Astrocyte (in vitro differentiated cells and primary cell): Measurements from ENCODE around the gene PIP4K2C. TPM values are rescaled to one million over a fixed set of nuclear protein-coding genes. Genes with fewer than 3 reads are reported as not detected.
A peak's percentile ranks its signal among the peaks of the same experiment; 100 is the strongest.

Source experiments
- DNase-seq: peaks from one replicate; pipeline ENCODE4 v3.0.0-alpha.2; 2010; ENCODE audit warnings: low read depth
- FAIRE-seq: peaks from 2 replicates; lab custom pipeline; 2011; peaks lifted over from hg19 to GRCh38; lab: Jason Lieb, UNC
- H2AFZ ChIP-seq: 2 replicates; pipeline ENCODE4 v1.6.0; 2012; ENCODE audit warnings: low read depth, low read length, inconsistent platforms
- H3K27ac ChIP-seq: 2 replicates; pipeline ENCODE4 v1.5.1; 2011; ENCODE audit warnings: low read depth, low read length, inconsistent platforms
- H3K27me3 ChIP-seq: 2 replicates; pipeline ENCODE4 v1.6.0; 2011; ENCODE audit warnings: low read length, inconsistent platforms; ENCODE audit not compliant: insufficient read depth
- H3K36me3 ChIP-seq: 2 replicates; pipeline ENCODE4 v1.5.1; 2011; ENCODE audit warnings: low read length, inconsistent platforms; ENCODE audit not compliant: insufficient read depth
- H3K4me1 ChIP-seq: 2 replicates; pipeline ENCODE4 v1.5.1; 2011; ENCODE audit warnings: low read length, inconsistent platforms; ENCODE audit not compliant: insufficient read depth
- H3K4me2 ChIP-seq: 2 replicates; pipeline ENCODE4 v1.6.0; 2012; ENCODE audit warnings: low read length, inconsistent platforms
- H3K4me3 ChIP-seq: 2 replicates; pipeline ENCODE4 v1.5.1; 2011; ENCODE audit warnings: low read depth, mild to moderate bottlenecking, low read length, inconsistent platforms; ENCODE audit not compliant: insufficient read depth
- H3K79me2 ChIP-seq: 2 replicates; pipeline ENCODE4 v1.6.0; 2012; ENCODE audit warnings: mild to moderate bottlenecking, low read length, inconsistent platforms; ENCODE audit not compliant: insufficient read depth
- H3K9ac ChIP-seq: 2 replicates; pipeline ENCODE4 v1.6.0; 2012; ENCODE audit warnings: mild to moderate bottlenecking, low read length, inconsistent platforms
- H3K9me3 ChIP-seq: 2 replicates; pipeline ENCODE4 v1.5.1; 2012; ENCODE audit warnings: low read depth, mild to moderate bottlenecking, low read length, inconsistent platforms; ENCODE audit not compliant: insufficient read depth
- H4K20me1 ChIP-seq: 2 replicates; pipeline ENCODE4 v1.6.0; 2012; ENCODE audit warnings: low read length, inconsistent platforms; ENCODE audit not compliant: insufficient read depth
- H3K27ac Mint-ChIP-seq: one replicate; pipeline ENCODE4 v1.8.0; 2021; ENCODE audit warnings: mild to moderate bottlenecking, mixed read lengths; ENCODE audit not compliant: unreplicated experiment
- H3K27me3 Mint-ChIP-seq: one replicate; pipeline ENCODE4 v1.8.0; 2021; ENCODE audit warnings: low read depth, mixed read lengths; ENCODE audit not compliant: unreplicated experiment
- H3K36me3 Mint-ChIP-seq: one replicate; pipeline ENCODE4 v1.8.0; 2021; ENCODE audit warnings: low read depth, mixed read lengths; ENCODE audit not compliant: unreplicated experiment
- H3K4me1 Mint-ChIP-seq: one replicate; pipeline ENCODE4 v1.8.0; 2021; ENCODE audit warnings: low read depth, mixed read lengths; ENCODE audit not compliant: unreplicated experiment
- H3K4me3 Mint-ChIP-seq: one replicate; pipeline ENCODE4 v1.8.0; 2021; ENCODE audit warnings: mild to moderate bottlenecking, moderate library complexity, mixed read lengths; ENCODE audit not compliant: unreplicated experiment
- H3K9me3 Mint-ChIP-seq: one replicate; pipeline ENCODE4 v1.8.0; 2021; ENCODE audit warnings: mild to moderate bottlenecking, mixed read lengths; ENCODE audit not compliant: unreplicated experiment
- CTCF ChIP-seq: IDR thresholded peaks from 2 replicates; pipeline ENCODE4 v1.5.1; 2011; ENCODE audit warnings: low read depth, mild to moderate bottlenecking, inconsistent platforms, low read length, moderate library complexity; ENCODE audit not compliant: insufficient read depth
- EZH2 ChIP-seq: IDR thresholded peaks from 2 replicates; pipeline ENCODE4 v1.6.1; 2012; ENCODE audit warnings: mild to moderate bottlenecking, low read length, inconsistent platforms; ENCODE audit not compliant: insufficient read depth
- total RNA-seq: library from RNA; stranded (reverse); gene quantifications from 2 replicates; pipeline ENCODE4 v1.2.1, GENCODE V29; 2021

Gene PIP4K2C
- total RNA-seq, 1 donor from 2014 or later = 43.3 TPM

- Mint-ChIP-seq H3K4me3 (peak overlapping the region; percentile 78), H3K36me3 (peaks cover 27% of the 10 kb centered on the region), H3K27me3 (peaks cover 17% of the 10 kb centered on the region), H3K4me1 (peaks cover 13% of the 10 kb centered on the region), H3K27ac (peak overlapping the region; percentile 12), H3K9me3 (no peaks in the 10 kb centered on the region)
- Histone ChIP-seq H3K4me3 (no peak overlapping the region), H3K27me3 (no peaks in the 10 kb centered on the region), H3K4me1 (peaks cover 19% of the 10 kb centered on the region), H3K27ac (no peak overlapping the region), H4K20me1 (no peaks in the 10 kb centered on the region), H3K9me3 (no peaks in the 10 kb centered on the region), H2AFZ (peak overlapping the region; percentile 45), H3K9ac (no peak overlapping the region), H3K36me3 (no peaks in the 10 kb centered on the region), H3K79me2 (no peaks in the 10 kb centered on the region), H3K4me2 (peak overlapping the region; percentile 89)
- no peak for DNase-seq
- FAIRE-seq = no peak
- TF ChIP-seq CTCF (no peak), EZH2 (no peak)
Measured at GRCh38 chr12:57609781-57610553, 19.0 kb downstream of the PIP4K2C start.

GRCh38 chr12:57610554-57611107 is 19.6 kb downstream of the PIP4K2C start:
- H2AFZ ChIP-seq = peak overlapping the region; percentile 85
- Mint-ChIP-seq H3K4me1 (peaks cover 8% of the 10 kb centered on the region), H3K27ac (no peak overlapping the region), H3K36me3 (peaks cover 34% of the 10 kb centered on the region), H3K4me3 (peak overlapping the region; percentile 78), H3K9me3 (no peaks in the 10 kb centered on the region), H3K27me3 (peaks cover 22% of the 10 kb centered on the region)
- no peaks in the 10 kb centered on the region for H3K79me2 ChIP-seq
- peaks cover 14% of the 10 kb centered on the region for H3K4me1 ChIP-seq
- H3K36me3 ChIP-seq = no peaks in the 10 kb centered on the region
- DNase-seq (no peak), FAIRE-seq (no peak)
- no peaks in the 10 kb centered on the region for H4K20me1 ChIP-seq
- no peak overlapping the region for H3K27ac ChIP-seq
- H3K9me3 ChIP-seq = no peaks in the 10 kb centered on the region
- no peak for TF ChIP-seq EZH2
- TF ChIP-seq CTCF = no peak
- H3K4me3 ChIP-seq = peak overlapping the region; percentile 61
- peak overlapping the region; percentile 89 for H3K4me2 ChIP-seq
- H3K27me3 ChIP-seq = no peaks in the 10 kb centered on the region
- peak overlapping the region; percentile 81 for H3K9ac ChIP-seq
